OCI-LY1 (cell line): ENCODE data around the gene PPP2R2B.

Experiments used
- EZH2 ChIP-seq: fragments of 200-600 bp; sonication (generic), shearing (Covaris generic); IDR thresholded peaks from 2 replicates; pipeline ENCODE4 v1.8.0; 2017; ENCODE audit warnings: borderline replicate concordance, mixed run types, mild to moderate bottlenecking, antibody characterized with exemption, low read length, moderate library complexity, mixed read lengths
- TF ChIP-seq, protein P1 (sequence below): fragments of 200-600 bp; sonication (generic), shearing (Covaris generic); IDR thresholded peaks from 2 replicates; pipeline ENCODE4 v1.5.1; 2017; ENCODE audit warnings: mild to moderate bottlenecking, antibody characterized with exemption, low read length, moderate library complexity, mixed read lengths

DNA sequence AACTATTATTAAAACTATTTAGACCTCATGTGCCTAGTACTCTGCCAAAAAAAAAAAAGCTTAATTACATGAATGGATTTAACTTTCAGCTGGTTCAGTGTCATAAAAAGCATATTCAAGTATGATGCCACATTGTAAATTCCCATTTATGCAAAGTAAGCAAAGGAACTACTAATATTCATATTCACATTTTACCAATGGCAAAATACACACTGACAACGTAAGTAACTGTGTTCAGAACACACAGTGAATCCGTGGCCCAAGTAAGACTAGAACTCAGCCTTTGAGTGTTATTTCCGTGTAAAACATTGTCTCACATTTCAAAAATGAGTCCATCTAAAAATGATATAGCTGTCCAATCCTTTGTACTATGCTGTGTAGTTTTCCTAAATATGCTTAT, 56.8 kb downstream of the PPP2R2B start:
- TF ChIP-seq, protein P1, sequence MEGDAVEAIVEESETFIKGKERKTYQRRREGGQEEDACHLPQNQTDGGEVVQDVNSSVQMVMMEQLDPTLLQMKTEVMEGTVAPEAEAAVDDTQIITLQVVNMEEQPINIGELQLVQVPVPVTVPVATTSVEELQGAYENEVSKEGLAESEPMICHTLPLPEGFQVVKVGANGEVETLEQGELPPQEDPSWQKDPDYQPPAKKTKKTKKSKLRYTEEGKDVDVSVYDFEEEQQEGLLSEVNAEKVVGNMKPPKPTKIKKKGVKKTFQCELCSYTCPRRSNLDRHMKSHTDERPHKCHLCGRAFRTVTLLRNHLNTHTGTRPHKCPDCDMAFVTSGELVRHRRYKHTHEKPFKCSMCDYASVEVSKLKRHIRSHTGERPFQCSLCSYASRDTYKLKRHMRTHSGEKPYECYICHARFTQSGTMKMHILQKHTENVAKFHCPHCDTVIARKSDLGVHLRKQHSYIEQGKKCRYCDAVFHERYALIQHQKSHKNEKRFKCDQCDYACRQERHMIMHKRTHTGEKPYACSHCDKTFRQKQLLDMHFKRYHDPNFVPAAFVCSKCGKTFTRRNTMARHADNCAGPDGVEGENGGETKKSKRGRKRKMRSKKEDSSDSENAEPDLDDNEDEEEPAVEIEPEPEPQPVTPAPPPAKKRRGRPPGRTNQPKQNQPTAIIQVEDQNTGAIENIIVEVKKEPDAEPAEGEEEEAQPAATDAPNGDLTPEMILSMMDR = no peak
- no peak for TF ChIP-seq EZH2
